Activated naive CD4-positive, alpha-beta T cell treated with Interleukin-2 at 50 U/mL for 16 hours (primary cell): ENCODE measurements around the gene PIK3R2.

Experiments
- DNase-seq: peaks from one replicate; pipeline ENCODE4 v3.0.0-alpha.2; 2020

PIK3R2 gene

GRCh38 chr19:18126097-18126496 is 26.9 kb upstream of the PIK3R2 start:
- DNase-seq: no peak

DNA sequence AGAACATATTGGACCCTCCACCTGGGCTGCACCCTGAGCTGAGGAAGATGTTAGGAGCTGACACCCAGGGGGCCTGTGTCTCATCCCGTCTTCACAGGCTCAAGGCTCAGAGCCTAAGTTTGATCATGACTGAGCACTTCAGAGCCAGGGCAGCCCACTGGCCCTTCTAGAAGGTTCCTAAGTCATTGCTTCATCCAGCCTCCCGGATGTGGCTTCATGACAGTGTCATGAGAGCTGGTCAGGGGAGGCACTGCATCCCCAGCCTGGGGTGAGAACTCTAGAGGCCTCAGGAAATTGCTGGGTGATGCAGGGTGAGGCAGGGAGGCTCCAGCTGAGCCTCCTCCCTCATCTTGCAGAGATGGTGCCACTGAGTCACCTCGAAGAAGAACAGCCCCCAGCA is 24.9 kb upstream of the PIK3R2 start:
- DNase-seq: no peak

- DNase-seq: no peak
These were observed 24.2 kb upstream of the PIK3R2 start for GRCh38 chr19:18128805-18129204.

DNA sequence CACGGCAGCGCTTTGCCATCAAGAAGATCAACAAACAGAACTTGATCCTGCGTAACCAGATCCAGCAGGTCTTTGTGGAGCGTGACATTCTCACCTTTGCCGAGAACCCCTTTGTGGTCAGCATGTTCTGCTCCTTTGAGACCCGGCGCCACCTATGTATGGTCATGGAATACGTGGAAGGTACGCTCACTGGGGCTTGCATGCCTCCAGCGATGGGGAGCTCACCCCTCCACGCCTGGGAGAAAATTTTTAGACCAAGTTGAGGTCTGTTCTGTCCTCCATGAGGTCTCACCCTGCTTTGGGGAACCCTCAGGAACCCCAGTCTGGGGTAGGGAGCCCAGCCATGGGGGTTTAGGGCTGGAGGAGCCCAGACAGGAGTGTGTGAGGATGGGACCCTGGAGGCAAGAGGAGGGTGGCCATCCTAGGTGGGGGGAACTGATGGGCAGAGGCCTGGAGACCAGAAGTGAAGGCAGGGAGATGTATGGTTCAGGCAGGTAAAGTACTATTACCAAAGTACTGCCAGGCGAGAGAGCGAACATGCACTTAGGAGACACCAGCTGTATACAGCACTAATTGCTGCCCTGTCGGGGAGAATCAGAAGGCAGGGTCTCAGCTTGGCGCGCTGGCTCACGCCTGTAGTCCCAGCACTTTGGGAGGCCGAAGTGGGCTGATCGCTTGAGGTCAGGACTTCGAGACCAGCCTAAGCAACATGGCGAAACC is 22.3 kb upstream of the PIK3R2 start:
- no peak for DNase-seq

GRCh38 chr19:18131841-18132596 is 20.9 kb upstream of the PIK3R2 start:
- DNase-seq: no peak

GRCh38 chr19:18135712-18136584 is 17.0 kb upstream of the PIK3R2 start:
- DNase-seq: no peak

DNA sequence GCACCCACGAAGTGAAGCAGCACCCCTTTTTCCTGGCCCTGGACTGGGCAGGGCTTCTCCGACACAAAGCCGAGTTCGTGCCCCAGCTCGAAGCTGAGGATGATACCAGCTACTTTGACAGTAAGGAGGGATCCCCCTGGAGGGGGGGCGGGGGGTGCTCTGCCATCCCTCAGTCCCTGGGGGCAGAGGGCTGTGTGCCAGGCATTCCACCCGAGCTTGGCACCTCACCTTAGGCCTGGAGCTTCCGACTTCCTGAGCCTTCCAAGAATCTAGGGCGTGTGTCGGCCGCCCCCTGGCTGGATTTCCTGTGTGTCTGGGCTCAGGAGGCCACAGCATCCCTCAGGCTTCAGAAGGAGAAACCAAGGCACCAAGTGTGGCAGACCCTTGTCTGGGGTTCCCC is 15.7 kb upstream of the PIK3R2 start:
- DNase-seq: no peak

DNA sequence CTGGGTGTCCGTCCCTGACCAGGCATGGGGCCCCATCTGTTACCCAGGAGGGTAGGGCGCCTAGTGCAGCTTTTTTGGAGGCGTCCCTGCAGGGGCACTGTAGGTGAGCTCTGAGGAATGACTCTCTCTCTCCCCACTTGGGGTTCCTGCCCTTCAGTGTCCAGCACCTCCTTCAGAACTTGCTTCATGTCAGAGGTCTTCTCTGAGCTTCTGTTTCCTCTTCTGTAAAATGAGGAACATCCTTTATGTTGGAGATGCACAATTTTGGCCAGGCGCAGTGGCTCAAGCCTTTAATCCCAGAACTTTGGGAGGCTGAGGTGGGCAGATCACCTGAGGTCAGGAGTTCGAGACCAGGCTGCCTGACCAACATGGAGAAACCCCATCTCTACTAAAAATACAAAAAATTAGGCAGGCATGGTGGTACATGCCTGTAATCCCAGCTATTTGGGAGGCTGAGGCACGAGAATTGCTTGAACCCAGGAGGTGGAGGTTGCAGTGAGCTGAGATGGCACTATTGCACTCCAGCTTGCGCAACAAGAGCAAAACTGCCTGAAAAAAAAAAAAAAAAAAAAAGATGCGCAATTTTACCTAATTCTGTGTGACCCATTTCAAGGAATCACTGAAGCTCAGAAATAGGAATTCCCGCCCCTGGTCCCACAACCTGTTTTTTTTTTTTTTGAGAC is 15.2 kb upstream of the PIK3R2 start:
- DNase-seq: no peak

- no peak for DNase-seq
These were observed 12.5 kb upstream of the PIK3R2 start for GRCh38 chr19:18140473-18140872.

DNA sequence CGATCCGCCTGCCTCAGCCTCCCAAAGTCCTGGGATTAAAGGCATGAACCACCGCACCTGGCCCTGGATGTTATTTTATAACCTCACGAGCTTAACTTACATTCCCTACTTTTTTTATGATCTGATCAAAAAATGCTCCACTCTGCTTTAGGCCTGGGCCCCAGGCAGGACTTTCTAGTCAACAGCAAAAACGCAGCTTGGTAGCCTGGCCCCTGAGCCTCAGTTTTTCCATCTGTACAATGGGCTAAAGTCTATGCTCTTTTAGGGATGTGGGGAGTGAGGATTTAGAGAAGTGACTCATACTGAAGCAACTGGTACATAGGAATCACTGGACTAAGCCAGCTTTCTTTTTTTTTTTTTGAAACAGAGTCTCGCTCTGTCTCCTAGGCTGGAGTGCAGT is 11.9 kb upstream of the PIK3R2 start:
- DNase-seq: no peak

- DNase-seq: no peak
These were observed 9.1 kb upstream of the PIK3R2 start for GRCh38 chr19:18143902-18144301.

GRCh38 chr19:18144361-18144760 is 8.6 kb upstream of the PIK3R2 start:
- no peak for DNase-seq

- DNase-seq: no peak
These were observed 8.1 kb upstream of the PIK3R2 start for GRCh38 chr19:18144906-18145305.

GRCh38 chr19:18145391-18145999 is 7.5 kb upstream of the PIK3R2 start:
- no peak for DNase-seq

- no peak for DNase-seq
These were observed 5.6 kb upstream of the PIK3R2 start for GRCh38 chr19:18147396-18147795.

GRCh38 chr19:18149596-18149975 is 3.4 kb upstream of the PIK3R2 start:
- DNase-seq: no peak

DNA sequence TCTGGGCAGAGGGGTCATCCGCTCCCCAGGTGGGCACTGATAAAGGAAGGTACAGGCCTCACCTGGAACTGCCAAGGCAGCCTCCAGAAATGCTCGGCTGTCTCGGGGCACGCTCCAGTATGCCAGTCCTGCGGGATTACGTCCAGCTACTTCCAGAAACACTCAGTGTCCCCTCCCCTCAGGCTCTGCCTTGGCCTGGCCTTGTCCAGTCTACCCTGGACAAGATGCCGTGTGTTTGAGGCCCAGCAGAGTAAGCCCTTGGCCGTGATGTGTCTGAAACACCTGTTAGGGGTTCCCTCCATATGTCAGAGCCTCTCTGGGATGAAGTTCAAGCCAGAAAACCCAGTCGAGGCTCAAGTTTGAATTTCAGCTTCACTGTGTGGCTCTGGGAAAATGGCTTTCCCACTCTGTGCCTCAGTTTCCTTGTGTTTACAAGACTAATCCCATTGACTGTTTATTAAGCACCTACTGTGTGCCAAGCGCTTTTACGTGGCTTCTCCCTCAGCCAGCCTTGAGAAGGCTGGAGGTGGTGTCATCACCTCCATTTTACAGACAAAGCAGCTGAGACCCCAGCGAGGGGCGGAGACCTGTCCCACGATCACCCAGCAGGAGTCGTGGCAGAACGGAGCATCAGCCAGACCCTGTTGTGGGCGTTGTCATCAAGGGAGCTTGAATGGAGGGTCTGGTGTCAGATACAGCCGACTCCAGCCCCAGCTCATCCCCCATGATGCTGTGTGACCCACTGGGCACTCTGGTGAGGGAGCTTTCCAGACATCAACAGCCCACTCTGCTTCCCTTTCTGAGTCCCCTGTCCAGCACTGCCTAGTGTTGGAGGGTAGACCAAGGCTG is 2.0 kb upstream of the PIK3R2 start:
- no peak for DNase-seq

- DNase-seq: peak; percentile 96
These were observed 534 bp upstream of the PIK3R2 start for GRCh38 chr19:18152442-18152816.

DNA sequence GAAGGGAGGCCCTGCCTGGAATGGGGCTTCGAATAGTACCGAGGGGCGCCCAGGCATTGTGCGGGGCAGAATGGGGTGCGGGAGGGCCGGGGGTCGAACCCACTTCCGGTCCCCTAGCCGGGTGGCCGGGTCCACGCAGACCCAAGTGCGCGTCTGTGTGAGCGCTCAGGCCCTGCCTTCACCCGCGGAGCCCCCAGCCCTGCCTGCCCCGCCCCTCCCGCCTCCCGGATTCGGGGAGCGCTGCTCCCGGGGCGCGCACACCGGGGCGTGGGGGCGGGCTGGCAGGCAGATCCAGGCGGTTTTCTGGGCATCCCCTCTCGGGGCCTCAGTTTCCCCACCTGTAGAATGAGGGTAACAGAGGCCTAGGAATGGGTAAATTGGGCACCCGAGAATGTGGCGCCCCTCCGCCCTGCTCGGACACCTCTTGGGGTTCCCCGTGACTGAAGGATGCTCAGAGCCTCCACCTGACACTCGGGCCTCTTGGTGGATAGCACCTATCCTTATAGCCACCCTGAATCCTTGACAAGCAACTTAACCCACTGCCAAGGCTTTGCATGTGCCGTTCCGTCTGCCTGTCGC is 682 bp downstream of the PIK3R2 start:
- DNase-seq: peak; percentile 25

DNA sequence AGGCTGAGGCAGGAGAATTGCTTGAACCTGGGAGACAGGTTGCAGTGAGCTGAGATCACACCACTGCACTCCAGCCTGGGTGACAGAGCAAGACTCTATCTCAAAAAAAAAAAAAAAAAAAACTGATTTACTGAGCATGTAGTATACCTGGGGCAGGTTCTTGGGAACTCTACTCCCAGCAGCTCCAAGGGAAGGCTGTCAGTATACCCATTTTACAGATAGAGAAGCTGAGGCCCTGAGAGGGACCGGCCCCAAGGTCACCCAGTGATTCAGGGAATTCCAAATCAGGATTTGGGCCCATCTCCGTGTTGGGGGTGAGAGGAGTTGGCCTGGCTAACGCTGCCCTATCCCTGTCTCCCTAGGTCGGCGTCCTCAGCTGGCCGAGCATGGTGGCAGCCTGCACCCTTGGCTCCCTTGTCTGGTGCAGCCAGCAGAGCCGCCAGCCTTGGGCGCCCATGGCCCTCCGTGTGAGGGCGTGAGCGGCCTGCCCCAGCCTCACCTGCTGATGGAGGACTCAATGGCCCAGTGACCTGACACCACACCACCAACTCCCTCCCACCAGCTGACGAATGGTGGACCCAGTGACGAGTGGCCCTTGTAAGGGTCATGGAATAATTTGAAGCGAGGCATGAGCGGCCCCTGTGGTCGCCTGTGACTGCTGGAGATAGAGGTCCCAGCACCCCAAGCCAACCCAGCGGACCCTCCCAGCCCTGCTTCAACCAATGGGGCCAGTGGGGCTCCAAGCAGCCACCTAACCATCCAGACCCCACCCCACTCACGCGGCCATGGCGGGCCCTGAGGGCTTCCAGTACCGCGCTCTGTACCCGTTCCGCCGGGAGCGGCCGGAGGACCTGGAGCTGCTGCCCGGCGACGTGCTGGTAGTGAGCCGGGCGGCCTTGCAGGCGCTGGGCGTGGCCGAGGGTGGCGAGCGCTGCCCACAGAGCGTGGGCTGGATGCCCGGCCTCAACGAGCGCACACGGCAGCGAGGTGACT is 2.4 kb downstream of the PIK3R2 start:
- no peak for DNase-seq
